Cortex of kidney (tissue), 1 donor: ENCODE measurements around the gene BLOC1S4.
"Not testable (repeated sequence)": the region's sequence is repeated elsewhere in the genome, so short reads cannot be mapped to it uniquely, and the experiment has no call there.

Experiments used
- DNase-seq: peaks from one replicate; lab custom pipeline; 2025; lab: John Stamatoyannopoulos, UW

The BLOC1S4 gene

DNA sequence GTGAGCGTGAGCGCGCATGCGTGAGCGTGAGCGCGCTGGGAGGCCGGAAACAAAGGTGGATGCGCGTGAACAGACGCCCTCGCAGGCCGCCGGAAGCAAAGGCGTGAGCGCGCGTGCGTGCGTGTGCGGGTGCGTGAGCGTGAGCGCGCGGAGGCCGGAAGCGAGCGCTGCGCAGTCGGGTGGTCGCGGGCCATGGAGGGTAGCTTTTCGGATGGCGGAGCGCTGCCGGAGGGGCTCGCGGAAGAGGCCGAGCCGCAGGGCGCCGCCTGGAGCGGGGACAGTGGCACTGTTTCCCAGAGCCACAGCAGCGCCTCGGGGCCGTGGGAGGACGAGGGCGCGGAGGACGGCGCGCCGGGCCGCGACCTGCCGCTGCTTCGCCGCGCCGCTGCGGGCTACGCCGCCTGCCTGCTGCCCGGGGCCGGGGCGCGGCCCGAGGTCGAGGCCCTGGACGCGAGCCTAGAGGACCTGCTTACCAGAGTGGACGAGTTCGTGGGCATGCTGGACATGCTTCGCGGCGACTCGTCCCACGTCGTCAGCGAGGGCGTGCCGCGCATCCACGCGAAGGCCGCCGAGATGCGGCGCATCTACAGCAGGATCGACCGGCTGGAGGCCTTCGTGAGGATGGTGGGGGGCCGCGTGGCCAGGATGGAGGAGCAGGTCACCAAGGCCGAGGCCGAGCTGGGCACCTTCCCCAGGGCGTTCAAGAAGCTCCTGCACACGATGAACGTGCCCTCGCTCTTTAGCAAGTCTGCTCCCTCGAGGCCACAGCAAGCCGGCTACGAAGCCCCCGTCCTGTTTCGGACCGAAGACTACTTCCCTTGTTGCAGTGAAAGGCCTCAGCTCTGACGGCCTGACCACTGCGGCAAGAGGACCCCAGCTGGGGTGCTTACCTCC lies at the start of gene BLOC1S4:
Gene BLOC1S4, plus strand, starts transcription at position 157 of the 894 bp plus-strand sequence. Its CDS starts 36 bp downstream, at position 193.
- DNase-seq = no peak

DNA sequence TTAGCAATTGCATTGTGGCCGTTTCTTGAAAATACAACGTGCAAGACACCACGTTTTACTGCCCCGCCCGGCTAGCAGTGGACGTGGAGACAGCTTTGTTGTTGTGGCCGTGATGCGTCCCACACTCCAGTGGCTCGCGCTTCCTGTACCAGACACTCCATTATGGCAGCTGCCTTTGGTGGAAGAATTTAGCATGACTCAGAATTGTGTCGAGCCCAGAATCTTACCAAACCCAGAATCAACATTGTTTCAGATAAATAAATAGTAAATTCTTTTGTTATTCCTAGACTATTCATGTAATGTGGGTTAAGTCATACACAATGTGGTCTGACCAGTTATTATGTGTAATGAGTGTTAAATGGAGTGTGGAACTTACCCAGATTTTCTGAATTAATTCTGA lies 47.6 kb upstream of the BLOC1S4 start:
- DNase-seq = no peak

DNA sequence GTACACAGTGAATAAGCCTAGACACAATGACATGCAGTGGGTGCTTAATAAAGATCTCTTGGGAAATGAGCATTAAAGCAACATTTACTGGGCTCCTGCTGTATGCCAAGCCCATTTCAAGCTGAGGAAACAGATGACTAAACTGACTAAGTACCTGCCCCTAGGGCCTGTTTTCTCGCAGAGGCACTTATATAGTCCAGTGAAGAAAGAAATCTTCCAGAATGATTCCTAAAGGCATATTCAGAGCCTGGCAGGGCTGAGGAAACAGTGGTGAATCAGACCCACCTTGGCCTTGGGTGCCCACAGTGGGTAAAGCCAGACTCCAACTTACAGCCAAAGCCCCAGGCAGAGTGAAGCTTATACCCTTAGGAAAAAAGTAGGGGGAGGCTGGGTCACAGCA lies 44.3 kb upstream of the BLOC1S4 start:
- DNase-seq = no peak

- DNase-seq = no peak
Measured at GRCh38 chr4:6672131-6672530, 43.8 kb upstream of the BLOC1S4 start.

GRCh38 chr4:6672541-6673190 lies 43.3 kb upstream of the BLOC1S4 start:
- not testable (repeated sequence) for DNase-seq

DNA sequence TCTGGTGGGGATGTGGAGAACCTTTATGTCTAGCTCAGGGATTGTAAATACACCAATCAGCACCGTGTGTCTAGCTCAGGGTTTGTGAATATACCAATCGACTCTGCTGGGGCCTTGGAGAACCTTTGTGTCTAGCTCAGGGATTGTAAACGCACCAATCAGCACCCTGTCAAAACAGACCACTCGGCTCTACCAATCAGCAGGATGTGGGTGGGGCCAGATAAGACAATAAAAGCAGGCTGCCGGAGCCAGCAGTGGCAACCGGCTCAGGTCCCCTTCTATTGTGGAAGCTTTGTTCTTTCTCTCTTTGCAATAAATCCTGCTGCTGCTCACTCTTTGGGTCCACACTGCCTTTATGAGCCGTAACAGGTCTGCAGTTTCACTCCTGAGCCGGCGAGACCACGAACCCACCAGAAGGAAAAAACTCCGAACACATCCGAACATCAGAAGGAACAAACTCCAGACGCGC lies 42.7 kb upstream of the BLOC1S4 start:
- not testable (repeated sequence) for DNase-seq

DNA sequence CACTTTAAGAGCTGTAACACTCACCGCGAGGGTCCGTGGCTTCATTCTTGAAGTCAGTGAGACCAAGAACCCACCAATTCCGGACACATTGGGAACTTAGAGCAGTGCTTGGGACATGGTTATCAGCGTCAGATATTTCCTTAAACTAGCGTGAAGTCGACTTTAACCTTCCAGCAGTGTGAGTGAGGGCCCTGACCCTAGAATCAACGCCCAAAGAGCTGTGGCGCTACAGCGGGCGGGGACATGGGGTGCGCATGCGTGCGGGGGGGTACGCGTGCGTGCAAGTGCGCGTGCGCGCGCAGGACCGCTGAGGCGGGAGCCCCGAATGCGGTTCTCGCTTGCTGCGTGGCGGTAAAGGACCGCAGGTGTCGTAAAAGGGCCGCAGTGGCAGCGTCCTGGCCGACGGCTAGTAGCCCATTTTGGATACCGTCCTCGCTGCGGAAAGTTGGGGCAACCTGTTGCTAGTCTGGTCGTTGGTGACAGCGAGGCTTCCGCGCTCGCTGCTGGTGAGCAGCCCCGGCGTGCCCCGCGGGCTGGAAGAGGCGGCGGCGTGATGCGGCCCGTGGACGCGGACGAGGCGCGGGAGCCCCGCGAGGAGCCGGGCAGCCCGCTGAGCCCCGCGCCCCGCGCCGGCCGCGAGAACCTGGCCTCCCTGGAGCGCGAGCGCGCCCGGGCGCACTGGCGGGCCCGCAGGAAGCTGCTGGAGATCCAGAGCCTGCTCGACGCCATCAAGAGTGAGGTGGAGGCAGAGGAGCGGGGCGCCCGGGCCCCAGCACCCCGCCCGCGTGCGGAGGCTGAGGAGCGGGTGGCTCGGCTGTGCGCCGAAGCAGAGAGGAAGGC lies 42.1 kb upstream of the BLOC1S4 start:
- DNase-seq = no peak

GRCh38 chr4:6674500-6675149 lies 41.3 kb upstream of the BLOC1S4 start:
- no peak for DNase-seq

- no peak for DNase-seq
Measured at GRCh38 chr4:6676722-6677558, 39.0 kb upstream of the BLOC1S4 start.

DNA sequence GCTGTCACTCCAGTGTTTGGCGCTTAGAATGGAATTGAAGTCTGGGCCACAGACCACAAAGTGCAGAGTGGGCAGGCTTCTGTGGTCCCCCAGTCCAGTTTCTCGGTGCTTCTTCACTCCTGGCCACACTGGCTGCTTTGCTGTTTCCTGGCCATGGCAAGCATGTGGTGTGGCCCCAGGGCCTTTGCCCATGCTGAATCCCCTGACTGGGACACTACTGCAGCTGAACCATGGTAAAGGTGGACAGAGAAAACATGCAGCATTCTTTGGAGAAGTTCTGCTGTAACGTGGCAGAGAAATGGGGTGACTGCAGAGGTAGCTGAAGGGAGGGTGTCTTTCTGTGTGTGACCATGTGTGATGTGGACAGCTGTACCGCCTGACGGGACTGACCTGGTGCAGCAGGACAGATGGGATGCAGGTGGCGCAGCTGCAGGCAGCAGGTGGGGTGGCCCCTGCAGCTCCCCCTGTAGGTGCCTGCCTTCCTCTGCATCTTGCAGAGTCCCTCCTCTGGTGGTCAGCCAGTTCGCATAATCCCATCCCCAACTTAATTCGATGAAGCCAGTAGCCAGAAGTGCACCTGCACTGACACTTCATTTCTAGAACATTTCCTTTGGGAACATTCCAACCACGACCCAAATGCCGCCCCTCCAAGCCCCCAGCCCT lies 35.5 kb upstream of the BLOC1S4 start:
- DNase-seq = no peak

- DNase-seq = no peak
Measured at GRCh38 chr4:6681191-6681590, 34.8 kb upstream of the BLOC1S4 start.

GRCh38 chr4:6682862-6683590 lies 32.9 kb upstream of the BLOC1S4 start:
- no peak for DNase-seq

DNA sequence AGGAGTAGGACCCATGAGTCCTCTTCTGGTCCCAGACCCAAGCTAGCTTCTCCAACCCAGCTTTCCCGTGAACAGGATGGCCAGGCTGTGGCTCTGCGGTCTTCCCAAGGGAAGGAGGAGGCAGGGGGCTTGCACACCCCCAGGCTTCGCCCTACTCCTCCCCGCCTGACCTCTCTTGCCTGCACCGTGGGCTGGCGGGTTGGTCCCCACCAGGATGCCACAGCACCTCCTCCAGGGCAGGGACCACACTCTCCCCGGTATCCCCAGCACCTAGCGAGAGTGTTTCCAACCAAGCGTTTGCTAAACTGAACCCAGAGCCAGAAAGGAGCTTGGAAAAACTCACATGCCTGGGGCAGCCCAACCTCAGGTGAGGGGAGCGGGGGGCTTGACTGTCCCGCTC lies 31.3 kb upstream of the BLOC1S4 start:
- DNase-seq = no peak

- no peak for DNase-seq
Measured at GRCh38 chr4:6686104-6686787, 29.7 kb upstream of the BLOC1S4 start.

GRCh38 chr4:6687947-6688878 lies 27.8 kb upstream of the BLOC1S4 start:
- DNase-seq = no peak

DNA sequence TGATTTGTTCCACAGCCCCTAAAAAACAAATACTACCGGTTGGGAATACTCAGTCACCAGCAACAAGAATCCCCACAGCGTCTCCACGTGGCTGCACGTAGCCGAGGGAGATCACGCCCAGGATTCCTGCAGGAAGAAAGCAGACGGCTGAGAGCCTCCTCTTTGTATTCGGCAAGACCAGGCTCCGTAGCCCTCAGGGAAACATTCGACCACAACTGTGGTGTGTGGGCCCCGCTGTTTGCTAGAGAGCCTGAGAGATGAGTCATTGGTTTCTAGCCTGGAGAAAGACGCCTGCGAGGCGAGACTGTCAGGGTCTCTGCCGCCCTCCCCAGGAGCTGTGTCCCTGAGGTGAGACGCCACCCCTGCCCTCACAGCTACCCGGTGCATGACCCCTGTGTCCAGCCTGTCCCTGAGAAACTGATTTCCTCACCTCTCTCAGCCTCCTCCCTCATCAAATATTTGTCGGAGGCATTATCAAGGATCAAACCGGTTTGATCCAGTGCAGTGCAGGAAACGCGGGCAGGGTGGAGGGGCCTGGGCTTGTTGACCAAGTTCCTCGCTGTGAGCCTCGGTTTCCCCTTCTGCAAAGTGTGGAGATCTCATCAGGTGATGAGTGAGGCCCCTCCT lies 27.0 kb upstream of the BLOC1S4 start:
- no peak for DNase-seq

DNA sequence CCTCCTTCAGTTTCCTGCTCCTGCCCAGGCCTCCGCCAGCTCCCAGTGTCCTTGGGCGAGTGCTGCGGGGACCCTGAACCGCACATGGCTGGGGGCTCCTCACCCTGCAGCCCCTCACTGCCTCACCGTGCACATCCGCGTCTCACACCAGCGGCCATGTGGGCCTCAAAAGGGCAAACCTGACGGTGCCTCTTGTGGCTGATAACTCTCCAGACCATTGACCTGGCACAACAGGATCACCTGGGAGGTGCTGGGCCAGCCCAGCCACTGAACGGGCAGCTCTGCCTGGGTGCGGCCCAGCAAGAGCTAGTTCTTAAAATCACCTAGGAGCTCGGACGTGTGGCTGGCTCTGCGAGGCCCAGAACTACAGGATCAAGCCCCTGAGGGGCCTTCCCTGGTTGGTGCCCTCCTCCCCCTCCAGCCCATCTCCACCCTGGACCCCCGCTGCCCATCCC lies 26.4 kb upstream of the BLOC1S4 start:
- no peak for DNase-seq
